ENCODE results near the gene TMEFF2.

DNA sequence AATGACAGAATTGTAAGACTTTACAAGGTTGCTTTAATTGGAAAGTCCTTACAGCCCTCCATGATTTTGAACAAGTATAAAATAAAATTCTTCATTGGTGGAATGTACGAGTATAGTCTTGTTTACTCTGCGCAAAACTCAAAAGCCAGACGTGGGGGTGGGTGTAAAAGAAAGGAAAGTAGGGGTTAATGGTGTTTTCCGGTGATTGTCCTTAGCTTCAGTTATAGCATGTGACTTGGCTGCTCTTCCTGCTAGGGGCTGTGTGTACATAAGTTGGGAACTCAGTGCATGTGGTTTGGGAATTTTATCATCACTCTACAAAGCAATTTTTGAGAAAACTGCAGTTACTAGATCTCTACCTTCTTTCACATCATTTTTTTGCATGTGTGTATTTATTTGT, 265.4 kb downstream of the TMEFF2 start:
- TF ChIP-seq POLR2A (IDR thresholded peaks at IDR 0.05; ENCODE audit: low read depth, low read length) (no peak), POLR2AphosphoS5 (IDR thresholded peaks at IDR 0.05; ENCODE audit: low read depth, low read length) (no peak)
